ENCODE data around the gene MRPL36. TPM values are rescaled to one million over a fixed set of nuclear protein-coding genes. Genes with fewer than 3 reads are reported as not detected.

MRPL36 gene
- total RNA-seq, 2 donors from 2014 or later, result 47.9 to 66.3 TPM

DNA sequence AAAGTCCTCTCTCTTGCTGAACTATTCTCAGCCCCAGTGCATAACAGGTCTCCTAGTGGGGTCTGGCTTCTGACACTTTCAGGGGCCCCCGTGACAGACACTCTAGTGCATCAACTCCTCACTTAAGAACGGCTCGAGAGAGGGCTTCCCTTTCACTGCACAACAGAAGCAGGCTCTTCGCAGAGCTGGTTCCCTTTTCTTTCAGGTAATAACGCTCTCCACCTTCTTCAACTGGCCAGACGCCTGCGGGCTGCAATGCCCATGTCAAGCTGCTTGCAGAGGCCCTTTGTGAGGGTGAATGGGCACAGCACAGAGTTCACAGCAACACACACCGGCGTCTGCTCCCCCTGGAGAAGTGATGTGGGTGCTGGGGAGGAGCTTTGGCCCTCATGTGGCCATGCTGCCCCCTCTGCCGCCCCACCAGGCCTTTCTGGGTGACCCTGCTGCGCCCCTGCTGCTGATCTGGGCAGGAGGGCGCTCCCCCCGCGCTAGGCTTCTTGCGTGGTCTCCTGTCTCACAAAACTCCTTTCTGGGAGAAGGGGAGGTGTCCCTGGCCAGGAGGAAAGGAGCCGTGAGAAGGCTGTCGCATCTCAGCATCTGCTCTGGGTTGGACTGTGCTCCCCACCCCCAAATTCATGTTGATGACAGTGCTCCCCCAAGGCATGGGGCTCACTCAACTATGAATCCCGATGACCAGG, 2.4 kb downstream of the MRPL36 start:
- no peaks in the 10 kb centered on the region for H3K4me1 ChIP-seq (replicated peaks)
- peaks cover 0 to 5% of the 10 kb centered on the region in 2 donors for H3K36me3 ChIP-seq
- intact Hi-C loops (cut with DNase I), result no loop called here
- no peaks in the 10 kb centered on the region for H3K9me3 ChIP-seq
- no peak for DNase-seq (ENCODE audit: low spot score)
- no peak overlapping the region for H3K4me3 ChIP-seq
- 89% methylated on average over 14 of the region's 18 CpGs for WGBS
- no peak overlapping the region for H3K27ac ChIP-seq
- TF ChIP-seq POLR2A (IDR thresholded peaks at IDR 0.05) (no peak), POLR2AphosphoS5 (IDR thresholded peaks at IDR 0.05) (no peak)
- TF ChIP-seq, protein P1, sequence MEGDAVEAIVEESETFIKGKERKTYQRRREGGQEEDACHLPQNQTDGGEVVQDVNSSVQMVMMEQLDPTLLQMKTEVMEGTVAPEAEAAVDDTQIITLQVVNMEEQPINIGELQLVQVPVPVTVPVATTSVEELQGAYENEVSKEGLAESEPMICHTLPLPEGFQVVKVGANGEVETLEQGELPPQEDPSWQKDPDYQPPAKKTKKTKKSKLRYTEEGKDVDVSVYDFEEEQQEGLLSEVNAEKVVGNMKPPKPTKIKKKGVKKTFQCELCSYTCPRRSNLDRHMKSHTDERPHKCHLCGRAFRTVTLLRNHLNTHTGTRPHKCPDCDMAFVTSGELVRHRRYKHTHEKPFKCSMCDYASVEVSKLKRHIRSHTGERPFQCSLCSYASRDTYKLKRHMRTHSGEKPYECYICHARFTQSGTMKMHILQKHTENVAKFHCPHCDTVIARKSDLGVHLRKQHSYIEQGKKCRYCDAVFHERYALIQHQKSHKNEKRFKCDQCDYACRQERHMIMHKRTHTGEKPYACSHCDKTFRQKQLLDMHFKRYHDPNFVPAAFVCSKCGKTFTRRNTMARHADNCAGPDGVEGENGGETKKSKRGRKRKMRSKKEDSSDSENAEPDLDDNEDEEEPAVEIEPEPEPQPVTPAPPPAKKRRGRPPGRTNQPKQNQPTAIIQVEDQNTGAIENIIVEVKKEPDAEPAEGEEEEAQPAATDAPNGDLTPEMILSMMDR (IDR thresholded peaks at IDR 0.05), result no peak
- H3K27me3 ChIP-seq (replicated peaks; ENCODE audit: insufficient read depth), result no peaks in the 10 kb centered on the region

DNA sequence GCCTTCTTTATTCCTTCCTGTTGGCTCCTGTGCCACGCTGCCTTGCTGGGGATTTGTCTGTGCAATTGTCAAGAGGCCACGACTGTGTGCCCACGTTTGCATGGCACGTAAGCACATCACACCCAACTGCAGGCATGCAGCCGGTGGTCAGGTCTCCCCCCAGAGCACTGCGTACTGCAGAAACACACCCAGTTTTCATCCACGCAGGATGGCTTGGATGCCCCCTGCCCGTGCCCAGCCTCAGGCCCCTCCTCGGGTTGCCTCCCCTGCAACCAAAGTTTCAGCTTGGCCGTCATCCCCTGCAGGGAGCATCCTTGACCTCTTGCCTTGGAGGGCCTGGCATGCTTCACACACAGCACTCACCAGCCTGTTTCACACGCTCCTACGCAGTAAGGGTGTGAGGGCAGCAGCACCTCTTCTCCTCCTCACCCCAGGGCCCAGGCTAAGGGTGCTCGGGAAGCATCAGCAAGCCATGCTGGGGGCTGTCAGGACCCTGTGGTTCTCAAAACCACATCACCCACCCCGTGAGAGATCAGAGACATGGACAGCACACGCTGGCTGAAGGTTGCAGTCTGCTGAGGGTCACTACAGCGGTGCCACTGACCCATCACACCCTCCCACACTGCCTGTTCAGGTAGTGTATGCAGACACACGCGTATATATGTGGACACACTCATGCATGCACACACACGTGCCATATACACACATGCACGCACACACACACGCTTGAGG, 3.1 kb downstream of the MRPL36 start:
- TF ChIP-seq, protein P1 (IDR thresholded peaks at IDR 0.05), result no peak
- TF ChIP-seq POLR2AphosphoS5 (IDR thresholded peaks at IDR 0.05) (no peak), POLR2A (IDR thresholded peaks at IDR 0.05) (no peak)
- no peak overlapping the region for H3K4me3 ChIP-seq
- WGBS, result 92% methylated on average over 21 of the region's 21 CpGs
- no peaks in the 10 kb centered on the region for H3K27me3 ChIP-seq (replicated peaks; ENCODE audit: insufficient read depth)
- no peaks in the 10 kb centered on the region for H3K4me1 ChIP-seq (replicated peaks)
- DNase-seq (ENCODE audit: low spot score), result no peak
- intact Hi-C loops (cut with DNase I), result no loop called here
- no peak overlapping the region for H3K27ac ChIP-seq
- no peaks in the 10 kb centered on the region for H3K9me3 ChIP-seq
- H3K36me3 ChIP-seq, result peaks cover 0 to 5% of the 10 kb centered on the region in 2 donors

DNA sequence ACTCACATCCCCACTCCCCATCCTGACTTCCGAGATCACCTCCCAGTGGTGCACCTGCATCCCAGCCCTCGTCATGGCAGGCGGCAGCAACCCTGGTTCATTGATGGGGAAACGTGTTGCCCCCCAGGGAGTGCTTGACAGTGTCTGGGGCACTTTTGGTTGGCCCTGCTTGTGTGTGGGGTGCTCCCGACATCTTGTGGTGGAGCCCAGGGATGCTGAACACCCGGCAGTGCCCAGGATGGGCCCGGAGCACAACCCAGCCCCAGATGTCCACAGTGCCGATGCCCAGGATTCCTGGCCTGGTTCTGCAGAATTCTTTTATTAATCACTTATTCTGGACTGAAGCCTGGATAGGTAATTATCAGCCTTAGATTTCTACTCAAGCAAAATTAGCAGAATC, 3.7 kb downstream of the MRPL36 start:
- DNase-seq (ENCODE audit: low spot score), result no peak
- TF ChIP-seq, protein P1 (IDR thresholded peaks at IDR 0.05), result no peak
- no peak for TF ChIP-seq POLR2AphosphoS5 (IDR thresholded peaks at IDR 0.05)
- TF ChIP-seq POLR2A (IDR thresholded peaks at IDR 0.05), result no peak
- H3K36me3 ChIP-seq, result peaks cover 0 to 5% of the 10 kb centered on the region in 2 donors
- intact Hi-C loops (cut with DNase I), result no loop called here
- H3K4me1 ChIP-seq (replicated peaks), result no peaks in the 10 kb centered on the region
- no peak overlapping the region for H3K4me3 ChIP-seq
- no peak overlapping the region for H3K27ac ChIP-seq
- WGBS, result 86% methylated on average over 8 of the region's 8 CpGs
- no peaks in the 10 kb centered on the region for H3K27me3 ChIP-seq (replicated peaks; ENCODE audit: insufficient read depth)
- H3K9me3 ChIP-seq, result no peaks in the 10 kb centered on the region

DNA sequence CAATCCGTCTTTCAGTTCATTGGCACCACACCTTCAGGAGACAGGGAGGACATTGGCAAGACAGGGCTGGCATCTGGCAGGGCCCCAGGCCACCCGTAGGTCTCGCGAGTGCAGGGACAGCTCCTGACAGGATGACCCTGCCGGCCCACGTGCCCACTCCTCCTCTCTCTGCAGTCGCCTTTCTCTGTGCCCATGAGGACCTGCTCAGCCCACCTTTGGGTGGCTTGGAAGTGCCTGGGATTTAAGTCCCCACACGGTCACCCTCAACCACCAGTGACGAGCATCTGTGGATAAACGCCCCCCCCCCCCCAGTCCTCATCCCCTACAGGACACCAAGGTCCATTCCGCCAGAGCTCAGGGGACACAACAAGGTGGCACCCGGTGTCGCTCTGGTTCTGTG, 4.1 kb downstream of the MRPL36 start:
- H3K4me1 ChIP-seq (replicated peaks), result no peaks in the 10 kb centered on the region
- WGBS, result 76% methylated on average over 13 of the region's 13 CpGs
- intact Hi-C loops (cut with DNase I), result no loop called here

More for the DNA sequence above, 4.1 kb downstream of the MRPL36 start:
- TF ChIP-seq POLR2AphosphoS5 (IDR thresholded peaks at IDR 0.05) (no peak), POLR2A (IDR thresholded peaks at IDR 0.05) (no peak)
- TF ChIP-seq, protein P1 (IDR thresholded peaks at IDR 0.05), result no peak
- peaks cover 0 to 5% of the 10 kb centered on the region in 2 donors for H3K36me3 ChIP-seq
- H3K4me3 ChIP-seq, result no peak overlapping the region
- H3K27me3 ChIP-seq (replicated peaks; ENCODE audit: insufficient read depth), result no peaks in the 10 kb centered on the region
- no peak overlapping the region for H3K27ac ChIP-seq
- no peak for DNase-seq (ENCODE audit: low spot score)
- H3K9me3 ChIP-seq, result no peaks in the 10 kb centered on the region
